ENCODE measurements around the gene STH.

DNA sequence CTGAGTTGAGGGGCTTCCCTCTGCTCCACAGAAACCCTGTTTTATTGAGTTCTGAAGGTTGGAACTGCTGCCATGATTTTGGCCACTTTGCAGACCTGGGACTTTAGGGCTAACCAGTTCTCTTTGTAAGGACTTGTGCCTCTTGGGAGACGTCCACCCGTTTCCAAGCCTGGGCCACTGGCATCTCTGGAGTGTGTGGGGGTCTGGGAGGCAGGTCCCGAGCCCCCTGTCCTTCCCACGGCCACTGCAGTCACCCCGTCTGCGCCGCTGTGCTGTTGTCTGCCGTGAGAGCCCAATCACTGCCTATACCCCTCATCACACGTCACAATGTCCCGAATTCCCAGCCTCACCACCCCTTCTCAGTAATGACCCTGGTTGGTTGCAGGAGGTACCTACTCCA is 26.0 kb downstream of the STH start:
- TF ChIP-seq KDM1A (IDR thresholded peaks at IDR 0.05; ENCODE audit: low read depth) (no peak), BHLHE40 (IDR thresholded peaks at IDR 0.05; ENCODE audit: low read depth, low read length) (no peak), EP300 (IDR thresholded peaks at IDR 0.05) (no peak), ZFP36 (IDR thresholded peaks at IDR 0.05; ENCODE audit: borderline replicate concordance, partially characterized antibody) (no peak), MYC (IDR thresholded peaks at IDR 0.05; ENCODE audit: borderline replicate concordance, low read length) (no peak), RARB (CRISPR knock-in tag; IDR thresholded peaks at IDR 0.05) (no peak), ESRRA (IDR thresholded peaks at IDR 0.05; ENCODE audit: borderline replicate concordance, low read length) (no peak), JUN (IDR thresholded peaks at IDR 0.05) (no peak)
- TF ChIP-seq, protein P1, sequence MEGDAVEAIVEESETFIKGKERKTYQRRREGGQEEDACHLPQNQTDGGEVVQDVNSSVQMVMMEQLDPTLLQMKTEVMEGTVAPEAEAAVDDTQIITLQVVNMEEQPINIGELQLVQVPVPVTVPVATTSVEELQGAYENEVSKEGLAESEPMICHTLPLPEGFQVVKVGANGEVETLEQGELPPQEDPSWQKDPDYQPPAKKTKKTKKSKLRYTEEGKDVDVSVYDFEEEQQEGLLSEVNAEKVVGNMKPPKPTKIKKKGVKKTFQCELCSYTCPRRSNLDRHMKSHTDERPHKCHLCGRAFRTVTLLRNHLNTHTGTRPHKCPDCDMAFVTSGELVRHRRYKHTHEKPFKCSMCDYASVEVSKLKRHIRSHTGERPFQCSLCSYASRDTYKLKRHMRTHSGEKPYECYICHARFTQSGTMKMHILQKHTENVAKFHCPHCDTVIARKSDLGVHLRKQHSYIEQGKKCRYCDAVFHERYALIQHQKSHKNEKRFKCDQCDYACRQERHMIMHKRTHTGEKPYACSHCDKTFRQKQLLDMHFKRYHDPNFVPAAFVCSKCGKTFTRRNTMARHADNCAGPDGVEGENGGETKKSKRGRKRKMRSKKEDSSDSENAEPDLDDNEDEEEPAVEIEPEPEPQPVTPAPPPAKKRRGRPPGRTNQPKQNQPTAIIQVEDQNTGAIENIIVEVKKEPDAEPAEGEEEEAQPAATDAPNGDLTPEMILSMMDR (IDR thresholded peaks at IDR 0.05) = no peak
- TF ChIP-seq, protein P2, sequence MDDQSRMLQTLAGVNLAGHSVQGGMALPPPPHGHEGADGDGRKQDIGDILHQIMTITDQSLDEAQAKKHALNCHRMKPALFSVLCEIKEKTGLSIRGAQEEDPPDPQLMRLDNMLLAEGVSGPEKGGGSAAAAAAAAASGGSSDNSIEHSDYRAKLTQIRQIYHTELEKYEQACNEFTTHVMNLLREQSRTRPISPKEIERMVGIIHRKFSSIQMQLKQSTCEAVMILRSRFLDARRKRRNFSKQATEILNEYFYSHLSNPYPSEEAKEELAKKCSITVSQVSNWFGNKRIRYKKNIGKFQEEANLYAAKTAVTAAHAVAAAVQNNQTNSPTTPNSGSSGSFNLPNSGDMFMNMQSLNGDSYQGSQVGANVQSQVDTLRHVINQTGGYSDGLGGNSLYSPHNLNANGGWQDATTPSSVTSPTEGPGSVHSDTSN (IDR thresholded peaks at IDR 0.05) = no peak

All from A549 (cell line).